Activated CD8-positive, alpha-beta memory T cell treated with anti-CD3 and anti-CD28 coated beads for 4 hours (primary cell): ENCODE data around the gene CCDC59.

Source experiments
- DNase-seq, 2 donors: peaks; one replicate each; pipeline ENCODE4 v3.0.0-alpha.2; 2020; ENCODE audit warnings: low read depth in 2 of 2

CCDC59 gene

GRCh38 chr12:82314406-82314892 lies 43.7 kb downstream of the CCDC59 start:
- DNase-seq = no peak
